Subcutaneous abdominal adipose tissue (tissue), 5 donors: ENCODE measurements around the gene PDPR.
"Not testable (repeated sequence)": the region's sequence is repeated elsewhere in the genome, so short reads cannot be mapped to it uniquely, and the experiment has no call there.

Experiments
- H3K27ac ChIP-seq: one replicate; pipeline ENCODE4 v1.7.0; 2013; ENCODE audit warnings: low read depth, mild to moderate bottlenecking, inconsistent platforms, low read length, moderate library complexity
- H3K27me3 ChIP-seq, 5 donors: one replicate each; pipeline ENCODE4 v1.7.0; 2013; ENCODE audit warnings: low read length in 5 of 5, inconsistent platforms in 1 of 5; ENCODE audit not compliant: control insufficient read depth in 5 of 5, insufficient read depth in 4 of 5
- H3K36me3 ChIP-seq, 5 donors: one replicate each; pipeline ENCODE4 v1.7.0; 2013; ENCODE audit warnings: low read length in 5 of 5; ENCODE audit not compliant: control insufficient read depth in 5 of 5, insufficient read depth in 5 of 5
- H3K4me1 ChIP-seq, 5 donors: one replicate each; pipeline ENCODE4 v1.7.0; 2013; ENCODE audit warnings: low read length in 5 of 5, mild to moderate bottlenecking in 3 of 5, moderate library complexity in 1 of 5; ENCODE audit not compliant: control insufficient read depth in 5 of 5, insufficient read depth in 5 of 5
- H3K4me3 ChIP-seq, 5 donors: one replicate each; pipeline ENCODE4 v1.7.0; 2013; ENCODE audit warnings: low read length in 5 of 5, low read depth in 1 of 5
- H3K9ac ChIP-seq, 5 donors: one replicate each; pipeline ENCODE4 v1.7.0; 2013; ENCODE audit warnings: low read length in 5 of 5, mild to moderate bottlenecking in 4 of 5, moderate library complexity in 3 of 5
- H3K9me3 ChIP-seq, 5 donors: one replicate each; pipeline ENCODE4 v1.7.0; 2013; ENCODE audit warnings: low read length in 5 of 5; ENCODE audit not compliant: control insufficient read depth in 5 of 5
- donor health status: healthy.
- donor health status: healthy.
- donor health status: healthy.
- donor health status: healthy.
- donor health status: healthy.

PDPR gene

DNA sequence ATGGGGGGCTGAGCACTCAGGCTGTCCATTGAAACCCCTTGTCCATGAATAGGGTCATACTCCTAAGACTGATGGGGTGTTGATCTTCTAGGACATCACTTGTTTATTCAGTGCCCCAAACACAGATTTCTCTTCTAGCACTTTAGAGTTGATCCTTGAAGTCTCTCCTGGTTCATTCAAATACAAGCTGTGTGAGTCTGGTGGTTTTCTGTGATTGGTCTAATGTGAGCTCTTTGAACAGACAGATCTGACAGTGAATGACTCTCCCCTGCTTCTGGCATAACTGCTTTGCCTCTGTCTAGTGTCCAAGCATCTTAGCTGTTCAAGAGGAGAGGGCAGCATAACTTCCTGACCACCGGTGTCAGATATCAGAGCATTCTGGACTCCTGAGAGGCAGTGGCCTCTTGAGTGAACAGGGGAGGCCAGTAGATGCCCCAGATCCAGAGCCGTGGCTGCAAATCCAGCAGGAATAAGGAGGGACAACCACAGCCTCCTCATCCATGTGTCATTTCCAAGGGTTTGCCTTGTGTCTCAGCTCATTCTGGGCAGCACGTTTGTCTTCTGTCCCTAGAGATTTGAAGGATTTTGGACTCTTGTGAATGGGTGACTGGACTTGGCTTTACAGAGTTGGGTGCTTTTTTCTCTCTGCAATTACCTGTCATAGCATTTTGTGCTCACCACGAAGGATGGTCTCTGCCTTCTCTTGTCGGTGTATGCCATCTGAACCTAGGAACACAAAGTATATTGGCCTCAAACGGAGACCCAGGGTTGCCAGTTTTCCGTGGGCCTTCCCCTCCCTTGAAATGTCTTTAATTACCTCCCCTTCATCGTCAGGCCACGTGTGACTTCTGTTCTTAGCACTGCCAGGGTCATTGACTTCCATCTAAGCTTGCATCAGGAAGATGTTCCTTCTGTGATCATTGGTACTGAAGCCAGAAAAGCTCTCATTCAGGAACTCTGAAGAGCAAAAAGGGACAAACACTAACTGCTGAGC is 45.5 kb downstream of the PDPR start:
- Histone ChIP-seq H3K27me3 (no peaks in the 10 kb centered on the region), H3K27ac (no peak overlapping the region), H3K4me3 (no peak overlapping the region), H3K36me3 (peaks cover 16 to 85% (median 77%) of the 10 kb centered on the region in 5 donors), H3K9me3 (no peaks in the 10 kb centered on the region), H3K4me1 (no peaks in the 10 kb centered on the region), H3K9ac (no peak overlapping the region)

DNA sequence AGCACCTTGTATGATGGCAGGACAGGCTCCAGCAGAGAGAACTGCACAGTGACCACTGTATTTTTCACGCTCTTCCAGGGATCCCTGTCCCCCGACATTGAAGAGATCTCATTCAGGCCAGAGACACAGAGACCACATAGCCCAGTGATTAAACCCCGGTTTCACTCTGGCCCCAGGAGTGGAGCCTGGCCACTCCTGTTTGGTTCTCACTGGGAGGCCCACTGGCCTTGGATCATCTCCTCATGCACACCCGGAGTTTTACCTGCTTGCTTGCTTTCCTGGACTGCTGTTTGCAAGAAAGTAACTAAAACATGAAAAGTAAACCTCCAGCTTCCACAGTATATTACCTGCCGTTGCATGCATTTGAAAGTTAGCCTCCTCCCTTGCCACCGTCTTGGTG is 46.3 kb downstream of the PDPR start:
- H3K27me3 ChIP-seq = no peaks in the 10 kb centered on the region
- no peak overlapping the region for H3K4me3 ChIP-seq
- H3K9ac ChIP-seq = no peak overlapping the region
- peaks cover 16 to 78% (median 73%) of the 10 kb centered on the region in 5 donors for H3K36me3 ChIP-seq
- no peak overlapping the region for H3K27ac ChIP-seq
- H3K4me1 ChIP-seq = no peaks in the 10 kb centered on the region
- H3K9me3 ChIP-seq = no peaks in the 10 kb centered on the region

- Histone ChIP-seq H3K9ac (no peak overlapping the region), H3K4me3 (no peak overlapping the region), H3K9me3 (no peaks in the 10 kb centered on the region), H3K4me1 (no peaks in the 10 kb centered on the region), H3K27me3 (no peaks in the 10 kb centered on the region), H3K27ac (no peak overlapping the region), H3K36me3 (peaks cover 16 to 74% (median 69%) of the 10 kb centered on the region in 5 donors)
These were observed 46.7 kb downstream of the PDPR start for GRCh38 chr16:70160821-70161220.

DNA sequence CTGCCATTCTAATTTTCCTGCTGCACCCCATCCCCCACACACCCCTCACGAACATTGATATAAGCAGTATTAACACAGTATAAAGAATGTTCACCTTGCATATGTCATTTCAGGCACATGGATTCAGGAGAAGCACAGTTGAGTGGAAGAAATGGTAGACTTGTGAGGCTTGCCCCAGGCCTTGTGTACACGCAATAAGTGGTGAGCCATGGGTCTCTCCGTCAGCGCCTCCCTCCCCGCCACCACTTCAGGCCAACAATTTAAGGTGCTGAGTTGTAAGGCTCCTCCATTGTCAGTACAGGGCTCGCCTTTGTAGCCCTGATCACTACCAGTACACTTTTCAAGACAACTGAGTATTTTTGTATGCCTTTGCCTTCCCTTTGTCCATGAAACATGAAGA is 47.2 kb downstream of the PDPR start:
- Histone ChIP-seq H3K27ac (no peak overlapping the region), H3K9me3 (no peaks in the 10 kb centered on the region), H3K36me3 (peaks cover 16 to 68% (median 64%) of the 10 kb centered on the region in 5 donors), H3K4me3 (no peak overlapping the region), H3K9ac (no peak overlapping the region), H3K27me3 (no peaks in the 10 kb centered on the region), H3K4me1 (no peaks in the 10 kb centered on the region)

GRCh38 chr16:70162041-70162451 is 47.9 kb downstream of the PDPR start:
- Histone ChIP-seq H3K27ac (no peak overlapping the region), H3K4me3 (no peak overlapping the region), H3K9me3 (no peaks in the 10 kb centered on the region), H3K9ac (no peak overlapping the region), H3K27me3 (no peaks in the 10 kb centered on the region), H3K4me1 (no peaks in the 10 kb centered on the region), H3K36me3 (peaks cover 16 to 61% (median 57%) of the 10 kb centered on the region in 5 donors)

GRCh38 chr16:70163596-70163995 is 49.5 kb downstream of the PDPR start:
- Histone ChIP-seq H3K9ac (no peak overlapping the region), H3K27ac (no peak overlapping the region), H3K4me3 (no peak overlapping the region), H3K4me1 (no peaks in the 10 kb centered on the region), H3K36me3 (peaks cover 8 to 46% (median 41%) of the 10 kb centered on the region in 5 donors), H3K27me3 (no peaks in the 10 kb centered on the region), H3K9me3 (no peaks in the 10 kb centered on the region)

- not testable (repeated sequence) for H3K9ac ChIP-seq, H3K4me3 ChIP-seq, H3K4me1 ChIP-seq, H3K27ac ChIP-seq, H3K27me3 ChIP-seq, H3K9me3 ChIP-seq
- H3K36me3 ChIP-seq = peaks cover 1 to 15% (median 11%) of the 10 kb centered on the region in 5 donors
These were observed 52.6 kb downstream of the PDPR start for GRCh38 chr16:70166688-70167087.

- H3K4me1 ChIP-seq, H3K36me3 ChIP-seq, H3K9ac ChIP-seq, H3K4me3 ChIP-seq, H3K27ac ChIP-seq, H3K9me3 ChIP-seq, H3K27me3 ChIP-seq: not testable (repeated sequence)
These were observed 59.2 kb downstream of the PDPR start, which contains the start of gene CLEC18C for GRCh38 chr16:70173212-70173837. Gene CLEC18C, plus strand, starts transcription at chr16:70173787. Its CDS starts 492 bp downstream, at chr16:70174279.

- H3K27ac ChIP-seq, H3K9me3 ChIP-seq, H3K27me3 ChIP-seq, H3K36me3 ChIP-seq, H3K4me1 ChIP-seq, H3K9ac ChIP-seq, H3K4me3 ChIP-seq: not testable (repeated sequence)
These were observed 59.8 kb downstream of the PDPR start for GRCh38 chr16:70173916-70174315.

DNA sequence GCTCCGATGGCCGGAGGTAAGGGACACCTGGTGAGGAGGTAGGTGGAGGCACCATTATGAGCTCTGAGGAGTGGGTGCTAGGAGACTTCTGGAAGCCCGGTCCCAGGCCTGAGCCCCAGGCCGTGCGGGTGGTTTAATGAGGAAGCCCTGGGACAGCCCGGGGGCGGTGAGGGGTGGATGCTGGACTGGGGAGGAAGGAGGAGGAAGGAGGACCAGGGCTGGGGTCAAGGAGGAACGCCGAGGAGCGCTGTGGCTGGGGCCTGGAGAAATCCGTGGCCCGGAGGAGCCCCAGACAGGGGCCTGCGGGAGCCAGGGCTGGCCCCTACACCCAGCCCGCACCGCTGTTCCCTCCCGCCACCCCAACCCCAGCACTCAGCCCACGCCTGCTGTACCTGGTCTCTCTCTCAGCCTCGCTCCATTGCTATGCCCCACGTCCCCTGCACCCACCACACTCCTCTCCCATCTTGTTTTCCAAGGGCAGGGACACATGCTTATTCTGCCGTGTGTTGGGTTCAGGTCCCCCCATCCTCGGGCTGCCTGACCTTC is 60.3 kb downstream of the PDPR start:
- H3K9ac ChIP-seq, H3K9me3 ChIP-seq, H3K27ac ChIP-seq, H3K4me1 ChIP-seq, H3K36me3 ChIP-seq, H3K27me3 ChIP-seq, H3K4me3 ChIP-seq: not testable (repeated sequence)
